HepG2 (cell line): ENCODE results near the gene EIF4G3. TPM values are rescaled to one million over a fixed set of nuclear protein-coding genes. Genes with fewer than 3 reads are reported as not detected.

Experiments used
- ATAC-seq: fragments of 200-7000 bp; cut with Tn5 transposase; 3 replicates; pipeline ENCODE4 v1.9.1; 2020; ENCODE audit warnings: mild to moderate bottlenecking, moderate library complexity
- BruUV-seq: library from RNA; stranded (reverse); fragments of 400-500 nt; replicated peaks from 2 replicates; lab custom pipeline; 2021; lab: Mats Ljungman, UMichigan
- CTCF ChIA-PET: fragments of 300-600 bp; formaldehyde crosslinking; extraction: SDS; loops from one replicate; lab custom pipeline; 2021; ENCODE audit warnings: low total read pairs, inconsistent platforms, low intra/inter-chr PET ratio; lab: Yijun Ruan, JAX
- POLR2A ChIA-PET: fragments of 350-600 bp; sonication (Branson Sonifier 250); formaldehyde crosslinking; loops from one replicate; lab custom pipeline; 2020; ENCODE audit warnings: antibody characterized with exemption, inconsistent platforms; lab: Yijun Ruan, JAX
- DNase-seq: peaks from one replicate; pipeline ENCODE4 v3.0.0-alpha.2; 2015; ENCODE audit warnings: low spot score
- FAIRE-seq: peaks from 3 replicates; lab custom pipeline; 2011; peaks lifted over from hg19 to GRCh38; lab: Jason Lieb, UNC
- H2AFZ ChIP-seq: one replicate; pipeline ENCODE4 v1.6.1; 2011; ENCODE audit warnings: low read length, inconsistent platforms
- H3K27ac ChIP-seq: fragments of 300-600 bp; 3 replicates; pipeline ENCODE4 v1.8.0; 2011; ENCODE audit warnings: mixed run types, mild to moderate bottlenecking, mixed read lengths, low read length, inconsistent platforms; ENCODE audit not compliant: insufficient read depth; ENCODE audit errors: extremely low read length
- H3K27me3 ChIP-seq, 2 experiments: fragments of 200-600 bp in 1 of 2; 2 replicates in 1 of 2; 3 replicates in 1 of 2; pipeline versions ENCODE4 v1.6.0 to v1.8.0; 2011; ENCODE audit warnings: low read length in 2 of 2, mild to moderate bottlenecking in 2 of 2, moderate library complexity in 2 of 2, inconsistent platforms in 1 of 2; ENCODE audit not compliant: insufficient read depth in 2 of 2, control insufficient read depth in 1 of 2
- H3K36me3 ChIP-seq, 2 experiments: fragments of 200-600 bp in 1 of 2; replicated peaks in 1 of 2; 2 replicates in 1 of 2; 3 replicates in 1 of 2; pipeline versions ENCODE4 v1.5.1 to v1.8.0; 2011; ENCODE audit warnings: low read length in 2 of 2, inconsistent platforms in 1 of 2; ENCODE audit not compliant: insufficient read depth in 2 of 2, control insufficient read depth in 1 of 2
- H3K4me1 ChIP-seq: 2 replicates; pipeline ENCODE4 v1.5.1; 2012; ENCODE audit warnings: low read length, inconsistent platforms; ENCODE audit not compliant: insufficient read depth
- H3K4me2 ChIP-seq: 2 replicates; pipeline ENCODE4 v1.6.0; 2011; ENCODE audit warnings: low read depth, low read length, inconsistent platforms
- H3K4me3 ChIP-seq, 3 experiments: fragments of 200-600 bp in 1 of 3; sonication (generic), shearing (Covaris generic) in 1 of 3; replicated peaks in 1 of 3; 2 replicates each; pipeline ENCODE4 v1.5.1; 2011 to 2016; ENCODE audit warnings: low read length in 3 of 3, inconsistent platforms in 2 of 3, low read depth in 2 of 3, mild to moderate bottlenecking in 2 of 3, control low read depth in 1 of 3, mixed read lengths in 1 of 3; ENCODE audit not compliant: insufficient read depth in 1 of 3
- H3K79me2 ChIP-seq: one replicate; pipeline ENCODE4 v1.6.1; 2011; ENCODE audit warnings: low read length, inconsistent platforms; ENCODE audit not compliant: insufficient read depth
- H3K9ac ChIP-seq: 2 replicates; pipeline ENCODE4 v1.6.0; 2011; ENCODE audit warnings: mild to moderate bottlenecking, low read depth, low read length, inconsistent platforms; ENCODE audit not compliant: insufficient read depth
- H3K9me3 ChIP-seq: 2 replicates; pipeline ENCODE4 v1.5.1; 2012; ENCODE audit warnings: mild to moderate bottlenecking, low read length
- H4K20me1 ChIP-seq: 2 replicates; pipeline ENCODE4 v1.6.0; 2011; ENCODE audit warnings: inconsistent platforms, mild to moderate bottlenecking, low read length, moderate library complexity; ENCODE audit not compliant: insufficient read depth
- ARHGAP35 ChIP-seq: sonication (generic); formaldehyde crosslinking; IDR thresholded peaks from 2 replicates; pipeline ENCODE4 v1.9.0; 2022; ENCODE audit warnings: mild to moderate bottlenecking, inconsistent platforms, moderate library complexity, missing genetic modification reagents, borderline replicate concordance
- HCFC1 ChIP-seq: fragments of 150-350 bp; IDR thresholded peaks from 2 replicates; pipeline ENCODE4 v1.6.1; 2014; ENCODE audit warnings: low read depth, low read length
- ISL2 ChIP-seq: sonication (generic); formaldehyde crosslinking; IDR thresholded peaks from 2 replicates; pipeline ENCODE4 v1.5.0; 2020; ENCODE audit warnings: missing genetic modification reagents
- KLF11 ChIP-seq: IDR thresholded peaks from 2 replicates; pipeline ENCODE4 v1.6.1; 2016; ENCODE audit warnings: missing compliant biosample characterization
- KMT2B ChIP-seq: IDR thresholded peaks from 2 replicates; pipeline ENCODE4 v1.6.1; 2016; ENCODE audit warnings: missing genetic modification reagents, missing compliant biosample characterization
- MAFK ChIP-seq, 2 experiments: IDR thresholded peaks in 1 of 2; conservative IDR thresholded peaks in 1 of 2; 2 replicates each; pipeline ENCODE4 v1.6.1; 2011; ENCODE audit warnings: improper control_type of control experiment in 2 of 2, low read length in 2 of 2
- TOE1 ChIP-seq: sonication (generic); formaldehyde crosslinking; IDR thresholded peaks from 2 replicates; pipeline ENCODE4 v1.4.0; 2020; ENCODE audit warnings: mild to moderate bottlenecking, missing genetic modification reagents
- ZBTB38 ChIP-seq: sonication (generic); formaldehyde crosslinking; IDR thresholded peaks from 2 replicates; pipeline ENCODE4 v1.5.1; 2020; ENCODE audit warnings: mild to moderate bottlenecking, missing genetic modification reagents
- ZNF451 ChIP-seq: sonication (generic); formaldehyde crosslinking; IDR thresholded peaks from 2 replicates; pipeline ENCODE4 v1.5.0; 2020; ENCODE audit warnings: mild to moderate bottlenecking, missing genetic modification reagents
- ZNF549 ChIP-seq: sonication (generic); formaldehyde crosslinking; IDR thresholded peaks from 2 replicates; pipeline ENCODE4 v1.5.0; 2020; ENCODE audit warnings: missing genetic modification reagents
- in situ Hi-C: cut with HindIII; loops from 2 replicates; pipeline ENCODE4 v1.10.0; 2017; ENCODE audit warnings: low pct_unique_long_range_greater_than_20kb; ENCODE audit not compliant: extremely low pct_ligation_motif_present
- intact Hi-C: fragments of 100-400 bp; cut with micrococcal nuclease; formaldehyde crosslinking; loops from one replicate; pipeline ENCODE4 v1.10.0; 2022; ENCODE audit not compliant: unreplicated experiment
- polyA plus RNA-seq, 8 experiments: library from polyadenylated mRNA; depleted of rRNA in 3 of 8; stranded (reverse) in 7 of 8; unstranded in 1 of 8; fragments of >200 nt; fragmentation: Illumina TruSeq in 4 of 8; extraction: Trizol in 4 of 8; gene quantifications; 2 replicates each; pipeline versions ENCODE4 v1.2.1 to v1.2.3, GENCODE V29; 2011 to 2016; ENCODE audit warnings: low read depth in 4 of 8, missing spikeins in 1 of 8, mixed read lengths in 1 of 8; ENCODE audit not compliant: insufficient read depth in 1 of 8
- total RNA-seq, 5 experiments: library from RNA; depleted of rRNA; stranded (reverse); fragments of >200 nt; fragmentation: Illumina TruSeq; extraction: Trizol; gene quantifications; 2 replicates each; pipeline ENCODE4 v1.2.3, GENCODE V29; 2016; ENCODE audit warnings: low read depth in 1 of 5
- TF ChIP-seq, protein P1 (sequence below): sonication (generic); formaldehyde crosslinking; IDR thresholded peaks from 2 replicates; pipeline ENCODE4 v1.8.1; 2022; ENCODE audit warnings: low read depth, mild to moderate bottlenecking, missing genetic modification reagents
- TF ChIP-seq, protein P2 (sequence below): sonication (generic); formaldehyde crosslinking; IDR thresholded peaks from 2 replicates; pipeline ENCODE4 v1.4.0; 2020; ENCODE audit warnings: missing genetic modification reagents, borderline replicate concordance

EIF4G3 gene
- total and polyA plus RNA-seq, 2 of the 13 experiments (the other 11 are each of a cell fraction or from before 2014, with no cell fraction given): 22.2 to 27.6 TPM

DNA sequence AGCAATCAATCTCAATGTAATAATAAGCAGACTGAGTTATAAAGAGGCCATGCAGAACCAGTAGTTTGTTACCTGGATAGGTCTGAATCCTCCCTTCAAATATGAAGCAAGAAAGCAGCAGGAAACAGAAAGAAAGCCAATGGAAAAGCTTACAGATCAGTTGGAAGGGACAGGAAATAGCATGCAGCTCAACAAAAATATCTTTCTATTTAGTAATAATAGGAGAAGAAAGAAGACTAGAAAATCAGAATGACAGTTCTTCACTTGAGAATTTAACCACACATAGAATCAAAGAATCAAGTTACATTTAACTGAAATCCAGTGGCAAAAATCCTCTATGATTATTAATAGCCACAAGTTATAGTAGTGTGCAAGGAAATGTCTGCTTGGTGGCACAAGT is 194.4 kb downstream of the EIF4G3 start:
- DNase-seq (no peak), FAIRE-seq (no peak), ATAC-seq (no peak)
- in situ Hi-C loops (loop anchor here (25.0 kb wide), 1 partner anchor 205 kb away; the partner anchor contains the start of gene EIF4G3), intact Hi-C loops (loop anchor here (2.0 kb wide), 1 partner anchor 212 kb away; no protein-coding TSS in a partner anchor)
- Histone ChIP-seq H3K9ac (no peak overlapping the region), H3K79me2 (peaks cover 2% of the 10 kb centered on the region), H3K9me3 (no peaks in the 10 kb centered on the region), H3K4me3 (no peak overlapping the region), H2AFZ (no peak overlapping the region), H3K27ac (no peak overlapping the region), H4K20me1 (no peaks in the 10 kb centered on the region), H3K4me2 (no peak overlapping the region), H3K36me3 (0 out of 5 replicates have a peak, but pooled peaks cover 0 to 7% of the 10 kb centered on the region in 2 experiments), H3K27me3 (no peaks in the 10 kb centered on the region), H3K4me1 (no peaks in the 10 kb centered on the region)
- POLR2A ChIA-PET: no interaction called here
- no peak for TF ChIP-seq KLF11 (CRISPR knock-in tag)
- TF ChIP-seq, protein P1, sequence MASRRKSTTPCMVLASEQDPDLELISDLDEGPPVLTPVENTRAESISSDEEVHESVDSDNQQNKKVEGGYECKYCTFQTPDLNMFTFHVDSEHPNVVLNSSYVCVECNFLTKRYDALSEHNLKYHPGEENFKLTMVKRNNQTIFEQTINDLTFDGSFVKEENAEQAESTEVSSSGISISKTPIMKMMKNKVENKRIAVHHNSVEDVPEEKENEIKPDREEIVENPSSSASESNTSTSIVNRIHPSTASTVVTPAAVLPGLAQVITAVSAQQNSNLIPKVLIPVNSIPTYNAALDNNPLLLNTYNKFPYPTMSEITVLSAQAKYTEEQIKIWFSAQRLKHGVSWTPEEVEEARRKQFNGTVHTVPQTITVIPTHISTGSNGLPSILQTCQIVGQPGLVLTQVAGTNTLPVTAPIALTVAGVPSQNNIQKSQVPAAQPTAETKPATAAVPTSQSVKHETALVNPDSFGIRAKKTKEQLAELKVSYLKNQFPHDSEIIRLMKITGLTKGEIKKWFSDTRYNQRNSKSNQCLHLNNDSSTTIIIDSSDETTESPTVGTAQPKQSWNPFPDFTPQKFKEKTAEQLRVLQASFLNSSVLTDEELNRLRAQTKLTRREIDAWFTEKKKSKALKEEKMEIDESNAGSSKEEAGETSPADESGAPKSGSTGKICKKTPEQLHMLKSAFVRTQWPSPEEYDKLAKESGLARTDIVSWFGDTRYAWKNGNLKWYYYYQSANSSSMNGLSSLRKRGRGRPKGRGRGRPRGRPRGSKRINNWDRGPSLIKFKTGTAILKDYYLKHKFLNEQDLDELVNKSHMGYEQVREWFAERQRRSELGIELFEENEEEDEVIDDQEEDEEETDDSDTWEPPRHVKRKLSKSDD (CRISPR knock-in tag): no peak
- TF ChIP-seq ZNF451 (CRISPR knock-in tag): no peak
- TF ChIP-seq ARHGAP35: no peak
- TF ChIP-seq KMT2B (CRISPR knock-in tag): no peak
- BruUV-seq: no TSS peak
- CTCF ChIA-PET: no interaction called here

DNA sequence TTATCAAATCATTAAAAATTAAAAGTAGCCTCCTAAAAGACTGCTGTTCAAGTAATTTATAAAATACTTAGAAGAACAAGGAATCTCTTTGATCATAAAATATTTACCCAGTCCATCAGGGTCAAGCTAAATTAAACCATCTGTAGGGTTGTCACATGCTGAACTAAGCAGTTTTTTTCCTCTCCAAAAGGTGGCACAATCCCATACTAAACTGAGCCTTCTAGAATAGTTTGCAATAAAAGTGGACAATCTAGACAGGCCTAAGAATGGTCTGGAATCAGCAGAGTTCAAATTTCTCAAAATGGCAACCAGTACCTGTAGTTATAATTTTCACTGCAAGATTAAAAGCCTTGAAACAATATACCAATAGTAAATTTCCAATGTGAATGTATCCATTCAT is 194.8 kb downstream of the EIF4G3 start:
- Histone ChIP-seq H2AFZ (no peak overlapping the region), H3K27ac (no peak overlapping the region), H3K27me3 (no peaks in the 10 kb centered on the region), H3K4me1 (no peaks in the 10 kb centered on the region), H3K36me3 (0 out of 5 replicates have a peak, but pooled peaks cover 0 to 7% of the 10 kb centered on the region in 2 experiments), H3K4me3 (no peak overlapping the region), H4K20me1 (no peaks in the 10 kb centered on the region), H3K9me3 (no peaks in the 10 kb centered on the region), H3K4me2 (no peak overlapping the region), H3K79me2 (peaks cover 2% of the 10 kb centered on the region), H3K9ac (no peak overlapping the region)
- DNase-seq (peak; percentile 28), FAIRE-seq (no peak), ATAC-seq (peak; percentile 54)
- ChIA-PET CTCF (no interaction called here), POLR2A (no interaction called here)
- in situ Hi-C loops: loop anchor here (25.0 kb wide), 1 partner anchor 205 kb away; the partner anchor contains the start of gene EIF4G3
- BruUV-seq: no TSS peak
- intact Hi-C loops: loop anchor here (2.0 kb wide), 1 partner anchor 213 kb away; no protein-coding TSS in a partner anchor
- TF ChIP-seq TOE1 (CRISPR knock-in tag) (no peak), ZBTB38 (CRISPR knock-in tag) (no peak), ZNF549 (no peak), HCFC1 (no peak), ISL2 (no peak), MAFK (conservative IDR thresholded peaks at IDR 0.05 in 1 of 2, IDR thresholded peaks at IDR 0.05 in 1 of 2; ENCODE audit: low read length in 2 of 2) (peak; percentile 86 to 87)
- TF ChIP-seq, protein P2, sequence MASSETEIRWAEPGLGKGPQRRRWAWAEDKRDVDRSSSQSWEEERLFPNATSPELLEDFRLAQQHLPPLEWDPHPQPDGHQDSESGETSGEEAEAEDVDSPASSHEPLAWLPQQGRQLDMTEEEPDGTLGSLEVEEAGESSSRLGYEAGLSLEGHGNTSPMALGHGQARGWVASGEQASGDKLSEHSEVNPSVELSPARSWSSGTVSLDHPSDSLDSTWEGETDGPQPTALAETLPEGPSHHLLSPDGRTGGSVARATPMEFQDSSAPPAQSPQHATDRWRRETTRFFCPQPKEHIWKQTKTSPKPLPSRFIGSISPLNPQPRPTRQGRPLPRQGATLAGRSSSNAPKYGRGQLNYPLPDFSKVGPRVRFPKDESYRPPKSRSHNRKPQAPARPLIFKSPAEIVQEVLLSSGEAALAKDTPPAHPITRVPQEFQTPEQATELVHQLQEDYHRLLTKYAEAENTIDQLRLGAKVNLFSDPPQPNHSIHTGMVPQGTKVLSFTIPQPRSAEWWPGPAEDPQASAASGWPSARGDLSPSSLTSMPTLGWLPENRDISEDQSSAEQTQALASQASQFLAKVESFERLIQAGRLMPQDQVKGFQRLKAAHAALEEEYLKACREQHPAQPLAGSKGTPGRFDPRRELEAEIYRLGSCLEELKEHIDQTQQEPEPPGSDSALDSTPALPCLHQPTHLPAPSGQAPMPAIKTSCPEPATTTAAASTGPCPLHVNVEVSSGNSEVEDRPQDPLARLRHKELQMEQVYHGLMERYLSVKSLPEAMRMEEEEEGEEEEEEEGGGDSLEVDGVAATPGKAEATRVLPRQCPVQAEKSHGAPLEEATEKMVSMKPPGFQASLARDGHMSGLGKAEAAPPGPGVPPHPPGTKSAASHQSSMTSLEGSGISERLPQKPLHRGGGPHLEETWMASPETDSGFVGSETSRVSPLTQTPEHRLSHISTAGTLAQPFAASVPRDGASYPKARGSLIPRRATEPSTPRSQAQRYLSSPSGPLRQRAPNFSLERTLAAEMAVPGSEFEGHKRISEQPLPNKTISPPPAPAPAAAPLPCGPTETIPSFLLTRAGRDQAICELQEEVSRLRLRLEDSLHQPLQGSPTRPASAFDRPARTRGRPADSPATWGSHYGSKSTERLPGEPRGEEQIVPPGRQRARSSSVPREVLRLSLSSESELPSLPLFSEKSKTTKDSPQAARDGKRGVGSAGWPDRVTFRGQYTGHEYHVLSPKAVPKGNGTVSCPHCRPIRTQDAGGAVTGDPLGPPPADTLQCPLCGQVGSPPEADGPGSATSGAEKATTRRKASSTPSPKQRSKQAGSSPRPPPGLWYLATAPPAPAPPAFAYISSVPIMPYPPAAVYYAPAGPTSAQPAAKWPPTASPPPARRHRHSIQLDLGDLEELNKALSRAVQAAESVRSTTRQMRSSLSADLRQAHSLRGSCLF (CRISPR knock-in tag): no peak
